Mesenchymal stem cell (in vitro differentiated cells and primary cell): ENCODE data around the gene TMEM91.

Experiments
- DNase-seq: peaks from one replicate; pipeline ENCODE4 v3.0.0-alpha.2; 2013
- H2AFZ ChIP-seq: one replicate; pipeline ENCODE4 v1.6.1; 2013; ENCODE audit warnings: low read depth, mild to moderate bottlenecking, control low read depth, inconsistent platforms, low read length, moderate library complexity
- H2AK5ac ChIP-seq: 2 replicates; pipeline ENCODE4 v1.6.1; 2013; ENCODE audit warnings: low read length, moderate library complexity, mild to moderate bottlenecking, inconsistent platforms; ENCODE audit not compliant: severe bottlenecking
- H2BK120ac ChIP-seq: one replicate; pipeline ENCODE4 v1.6.1; 2013; ENCODE audit warnings: low read depth, mild to moderate bottlenecking, inconsistent platforms, low read length, moderate library complexity
- H2BK12ac ChIP-seq, 2 experiments: one replicate each; pipeline ENCODE4 v1.6.1; 2013; ENCODE audit warnings: inconsistent platforms in 2 of 2, low read length in 2 of 2, mild to moderate bottlenecking in 2 of 2, moderate library complexity in 2 of 2, control low read depth in 1 of 2
- H2BK15ac ChIP-seq: one replicate; pipeline ENCODE4 v1.6.1; 2013; ENCODE audit warnings: mild to moderate bottlenecking, low read depth, inconsistent platforms; ENCODE audit not compliant: poor library complexity, severe bottlenecking
- H2BK5ac ChIP-seq: 2 replicates; pipeline ENCODE4 v1.6.1; 2013; ENCODE audit warnings: low read depth, mild to moderate bottlenecking, low read length, control low read depth, inconsistent platforms; ENCODE audit not compliant: poor library complexity, severe bottlenecking
- H3K14ac ChIP-seq, 2 experiments: one replicate each; pipeline ENCODE4 v1.6.1; 2013; ENCODE audit warnings: inconsistent platforms in 2 of 2, low read length in 2 of 2, control low read depth in 1 of 2, mild to moderate bottlenecking in 1 of 2, moderate library complexity in 1 of 2
- H3K18ac ChIP-seq, 2 experiments: one replicate each; pipeline ENCODE4 v1.6.1; 2013; ENCODE audit warnings: inconsistent platforms in 2 of 2, low read length in 2 of 2, control low read depth in 1 of 2, low read depth in 1 of 2, mild to moderate bottlenecking in 1 of 2
- H3K23ac ChIP-seq, 2 experiments: one replicate each; pipeline ENCODE4 v1.6.1; 2013; ENCODE audit warnings: inconsistent platforms in 2 of 2, low read length in 2 of 2, mild to moderate bottlenecking in 2 of 2, moderate library complexity in 2 of 2, control low read depth in 1 of 2
- H3K27ac ChIP-seq: 2 replicates; pipeline ENCODE4 v1.5.1; 2013; ENCODE audit warnings: mild to moderate bottlenecking, moderate library complexity, low read length, control low read depth, inconsistent platforms; ENCODE audit not compliant: poor library complexity, severe bottlenecking
- H3K27me3 ChIP-seq, 2 experiments: 2 replicates each; pipeline versions ENCODE4 v1.6.1 to v1.7.0; 2013; ENCODE audit warnings: low read length in 2 of 2, mild to moderate bottlenecking in 2 of 2, moderate library complexity in 2 of 2, control low read depth in 1 of 2, inconsistent platforms in 1 of 2; ENCODE audit not compliant: control insufficient read depth in 1 of 2, insufficient read depth in 1 of 2
- H3K36me3 ChIP-seq, 2 experiments: 2 replicates each; pipeline versions ENCODE4 v1.6.1 to v1.7.0; 2013; ENCODE audit warnings: low read length in 2 of 2, control low read depth in 1 of 2, inconsistent platforms in 1 of 2, low read depth in 1 of 2, mild to moderate bottlenecking in 1 of 2; ENCODE audit not compliant: insufficient read depth in 2 of 2, control insufficient read depth in 1 of 2
- H3K4ac ChIP-seq, 2 experiments: one replicate each; pipeline ENCODE4 v1.6.1; 2013; ENCODE audit warnings: inconsistent platforms in 2 of 2, low read length in 2 of 2, mild to moderate bottlenecking in 2 of 2, moderate library complexity in 2 of 2, control low read depth in 1 of 2, low read depth in 1 of 2
- H3K4me1 ChIP-seq: 2 replicates; pipeline ENCODE4 v1.6.1; 2013; ENCODE audit warnings: low read depth, low read length, control low read depth; ENCODE audit not compliant: control insufficient read depth, insufficient read depth
- H3K4me2 ChIP-seq: 2 replicates; pipeline ENCODE4 v1.6.1; 2013; ENCODE audit warnings: low read length, mild to moderate bottlenecking, inconsistent platforms; ENCODE audit not compliant: poor library complexity, severe bottlenecking
- H3K4me3 ChIP-seq, 2 experiments: 2 replicates each; pipeline versions ENCODE4 v1.5.1 to v1.7.0; 2013; ENCODE audit warnings: low read length in 2 of 2, mild to moderate bottlenecking in 2 of 2, control low read depth in 1 of 2, low read depth in 1 of 2; ENCODE audit not compliant: insufficient read depth in 1 of 2
- H3K79me1 ChIP-seq: replicated peaks from 2 replicates; pipeline ENCODE4 v1.6.1; 2013; ENCODE audit warnings: mild to moderate bottlenecking, control low read depth, low read length, inconsistent platforms; ENCODE audit not compliant: poor library complexity, severe bottlenecking
- H3K9ac ChIP-seq: 2 replicates; pipeline ENCODE4 v1.7.0; 2013; ENCODE audit warnings: mild to moderate bottlenecking, low read length, moderate library complexity
- H3K9me3 ChIP-seq: 2 replicates; pipeline ENCODE4 v1.7.0; 2013; ENCODE audit warnings: mild to moderate bottlenecking, low read length; ENCODE audit not compliant: control insufficient read depth
- H4K8ac ChIP-seq: one replicate; pipeline ENCODE4 v1.6.1; 2013; ENCODE audit warnings: inconsistent platforms, mild to moderate bottlenecking, low read length, moderate library complexity
- H4K91ac ChIP-seq: one replicate; pipeline ENCODE4 v1.6.1; 2013; ENCODE audit warnings: mild to moderate bottlenecking, low read length, inconsistent platforms
- WGBS: methylation state at CpG from one replicate; pipeline ENCODE4 v1.1.7; 2013; ENCODE audit warnings: mixed read lengths; 5-methylcytosine and 5-hydroxymethylcytosine counted together

The TMEM91 gene

GRCh38 chr19:41364524-41365391 is 11.6 kb upstream of the TMEM91 start:
- Histone ChIP-seq H3K4ac (peak overlapping the region; percentile 29 to 52), H2BK12ac (peak overlapping the region in 1 of 2 experiments; percentile 29), H3K27me3 (no peaks in the 10 kb centered on the region), H3K27ac (peak overlapping the region; percentile 91), H3K36me3 (peaks cover 0 to 3% of the 10 kb centered on the region in 2 experiments), H3K9me3 (no peaks in the 10 kb centered on the region), H2BK120ac (no peak overlapping the region), H2AK5ac (peak overlapping the region; percentile 76), H4K8ac (peak overlapping the region; percentile 81), H2BK15ac (no peak overlapping the region), H3K4me2 (peak overlapping the region; percentile 86), H3K23ac (no peak overlapping the region), H2BK5ac (peak overlapping the region; percentile 94), H3K4me1 (peaks cover 29% of the 10 kb centered on the region), H3K9ac (peak overlapping the region; percentile 99), H3K18ac (peak overlapping the region; percentile 18 to 34), H3K14ac (no peak overlapping the region), H2AFZ (peak overlapping the region; percentile 53), H4K91ac (peak overlapping the region; percentile 84), H3K79me1 (peaks cover 24% of the 10 kb centered on the region), H3K4me3 (peak overlapping the region; percentile 58 to 90)
- no peak for DNase-seq
- 84% methylated on average over 9 of the region's 14 CpGs for WGBS

- no peaks in the 10 kb centered on the region for H3K9me3 ChIP-seq
- H3K27ac ChIP-seq = no peak overlapping the region
Observed at GRCh38 chr19:41366089-41366488, 10.2 kb upstream of the TMEM91 start.

GRCh38 chr19:41367848-41368301 is 8.5 kb upstream of the TMEM91 start:
- no peak overlapping the region for H2AFZ ChIP-seq
- no peak overlapping the region for H2BK12ac ChIP-seq
- H4K8ac ChIP-seq = peak overlapping the region; percentile 85
- no peaks in the 10 kb centered on the region for H3K27me3 ChIP-seq
- H3K4me1 ChIP-seq = peaks cover 29% of the 10 kb centered on the region
- peak overlapping the region; percentile 68 for H2BK120ac ChIP-seq
- peak overlapping the region; percentile 1 for H3K4me2 ChIP-seq
- H3K9me3 ChIP-seq = no peaks in the 10 kb centered on the region
- H2AK5ac ChIP-seq = peak overlapping the region; percentile 94
- no peak overlapping the region for H2BK15ac ChIP-seq
- no peak overlapping the region for H3K23ac ChIP-seq
- peak overlapping the region; percentile 74 for H2BK5ac ChIP-seq
- H3K9ac ChIP-seq = peak overlapping the region; percentile 79
- WGBS = 29% methylated on average over 6 of the region's 6 CpGs
- peak; percentile 90 for DNase-seq
- H3K36me3 ChIP-seq = peaks cover 0 to 3% of the 10 kb centered on the region in 2 experiments
- H3K4me3 ChIP-seq = no peak overlapping the region
- H3K27ac ChIP-seq = peak overlapping the region; percentile 96
- H3K14ac ChIP-seq = no peak overlapping the region
- H4K91ac ChIP-seq = peak overlapping the region; percentile 27
- peak overlapping the region in 1 of 2 experiments; percentile 17 for H3K4ac ChIP-seq
- peaks cover 27% of the 10 kb centered on the region for H3K79me1 ChIP-seq
- peak overlapping the region; percentile 70 to 91 for H3K18ac ChIP-seq

More at GRCh38 chr19:41366089-41366488, 10.2 kb upstream of the TMEM91 start:
- H3K14ac ChIP-seq = no peak overlapping the region
- WGBS = 98% methylated on average over 1 of the region's 1 CpG
- no peak overlapping the region for H3K18ac ChIP-seq
- no peak overlapping the region for H2BK5ac ChIP-seq
- no peak overlapping the region for H2AFZ ChIP-seq
- no peak overlapping the region for H2BK15ac ChIP-seq
- peaks cover 25% of the 10 kb centered on the region for H3K79me1 ChIP-seq
- peaks cover 29% of the 10 kb centered on the region for H3K4me1 ChIP-seq
- H3K23ac ChIP-seq = no peak overlapping the region
- H3K27me3 ChIP-seq = no peaks in the 10 kb centered on the region
- H3K4ac ChIP-seq = no peak overlapping the region
- H3K9ac ChIP-seq = no peak overlapping the region
- H3K4me2 ChIP-seq = no peak overlapping the region
- H2AK5ac ChIP-seq = peak overlapping the region; percentile 73
- H3K36me3 ChIP-seq = peaks cover 0 to 3% of the 10 kb centered on the region in 2 experiments
- DNase-seq = no peak
- peak overlapping the region; percentile 86 for H4K91ac ChIP-seq
- H3K4me3 ChIP-seq = no peak overlapping the region
- H2BK120ac ChIP-seq = no peak overlapping the region
- H2BK12ac ChIP-seq = peak overlapping the region in 1 of 2 experiments; percentile 93
- peak overlapping the region; percentile 64 for H4K8ac ChIP-seq

DNA sequence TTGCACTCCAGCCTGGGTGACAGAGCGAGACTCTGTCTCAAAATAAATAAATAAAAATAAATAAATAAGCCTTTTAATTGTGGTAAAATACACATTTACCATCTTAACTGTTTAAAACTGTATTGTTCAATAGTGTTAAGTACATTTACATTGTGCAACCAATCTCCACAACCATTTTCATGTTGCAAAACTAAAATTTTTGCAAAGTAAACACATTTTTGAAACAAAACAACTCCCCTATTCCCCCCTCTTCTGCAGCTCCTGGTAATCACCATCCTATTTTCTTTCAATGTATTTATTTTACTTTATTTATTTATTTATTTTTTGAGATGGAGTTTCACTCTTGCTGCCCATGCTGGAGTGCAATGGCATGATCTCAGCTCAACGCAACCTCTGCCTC is 6.6 kb upstream of the TMEM91 start:
- Histone ChIP-seq H3K9ac (no peak overlapping the region), H3K4ac (no peak overlapping the region), H3K79me1 (peaks cover 24% of the 10 kb centered on the region), H2BK120ac (no peak overlapping the region), H3K27ac (no peak overlapping the region), H2BK15ac (no peak overlapping the region), H3K18ac (no peak overlapping the region), H2AK5ac (no peak overlapping the region), H3K27me3 (no peaks in the 10 kb centered on the region), H2AFZ (no peak overlapping the region), H4K91ac (no peak overlapping the region), H2BK12ac (no peak overlapping the region), H3K23ac (no peak overlapping the region), H3K36me3 (peaks cover 0 to 3% of the 10 kb centered on the region in 2 experiments), H3K4me1 (peaks cover 32% of the 10 kb centered on the region), H3K9me3 (no peaks in the 10 kb centered on the region), H3K4me3 (no peak overlapping the region), H3K4me2 (no peak overlapping the region), H4K8ac (no peak overlapping the region), H2BK5ac (no peak overlapping the region), H3K14ac (no peak overlapping the region)
- WGBS = 100% methylated on average over 1 of the region's 2 CpGs
- no peak for DNase-seq
